Skeletal muscle satellite cell (primary cell): ENCODE data around the gene SMARCA2. TPM values are rescaled to one million over a fixed set of nuclear protein-coding genes. Genes with fewer than 3 reads are reported as not detected.

Experiments
- H3K27me3 ChIP-seq: 2 replicates; pipeline ENCODE4 v1.7.0; 2013; ENCODE audit warnings: low read length; ENCODE audit not compliant: control insufficient read depth, insufficient read depth
- H3K36me3 ChIP-seq: 2 replicates; pipeline ENCODE4 v1.7.0; 2013; ENCODE audit warnings: mild to moderate bottlenecking, control low read depth, low read length; ENCODE audit not compliant: insufficient read depth
- H3K4me1 ChIP-seq: 2 replicates; pipeline ENCODE4 v1.7.0; 2013; ENCODE audit warnings: low read length; ENCODE audit not compliant: control insufficient read depth, insufficient read depth
- H3K4me2 ChIP-seq: 2 replicates; pipeline ENCODE4 v1.7.0; 2013; ENCODE audit warnings: mild to moderate bottlenecking, low read length
- H3K4me3 ChIP-seq: 2 replicates; pipeline ENCODE4 v1.7.0; 2013; ENCODE audit warnings: low read length
- H3K9ac ChIP-seq: 2 replicates; pipeline ENCODE4 v1.7.0; 2013; ENCODE audit warnings: mild to moderate bottlenecking, low read depth, low read length, moderate library complexity
- H3K9me3 ChIP-seq: replicated peaks from 2 replicates; pipeline ENCODE4 v1.7.0; 2013; ENCODE audit warnings: mild to moderate bottlenecking, control low read depth, low read length
- total RNA-seq: library from RNA; depleted of rRNA; stranded (reverse); fragments of >200 nt; gene quantifications from 2 replicates; pipeline ENCODE4 v1.2.3, GENCODE V29; 2012; rRNA removed

The SMARCA2 gene
- total RNA-seq, result 41.3 and 49.1 TPM in 2 replicates

- H3K9me3 ChIP-seq, result no peaks in the 10 kb centered on the region
- H3K4me3 ChIP-seq, result peak within 1 kb of the TSS; percentile 100
- peak within 1 kb of the TSS; percentile 99 for H3K4me2 ChIP-seq
- no peaks in the 10 kb centered on the region for H3K36me3 ChIP-seq
- no peaks in the 10 kb centered on the region for H3K27me3 ChIP-seq
- H3K9ac ChIP-seq, result peak within 1 kb of the TSS; percentile 93
- H3K4me1 ChIP-seq, result peaks cover 28% of the 10 kb centered on the region
Measured at GRCh38 chr9:2014696-2015580, at the start of gene SMARCA2. SMARCA2 (plus strand) TSS chr9:2015347; CDS start chr9:2029023, 13,676 bp downstream.

- Histone ChIP-seq H3K4me3 (no peak overlapping the region), H3K9ac (no peak overlapping the region), H3K9me3 (no peaks in the 10 kb centered on the region), H3K27me3 (peaks cover 4% of the 10 kb centered on the region), H3K4me1 (no peaks in the 10 kb centered on the region), H3K36me3 (no peaks in the 10 kb centered on the region), H3K4me2 (no peak overlapping the region)
Measured at GRCh38 chr9:1966725-1967366, 48.3 kb upstream of the SMARCA2 start.

- Histone ChIP-seq H3K4me2 (no peak overlapping the region), H3K4me3 (no peak overlapping the region), H3K36me3 (no peaks in the 10 kb centered on the region), H3K9me3 (no peaks in the 10 kb centered on the region), H3K27me3 (peaks cover 4% of the 10 kb centered on the region), H3K4me1 (no peaks in the 10 kb centered on the region), H3K9ac (no peak overlapping the region)
Measured at GRCh38 chr9:1969160-1969559, 46.0 kb upstream of the SMARCA2 start.

GRCh38 chr9:1969898-1970297 is 45.2 kb upstream of the SMARCA2 start:
- H3K36me3 ChIP-seq, result no peaks in the 10 kb centered on the region
- no peaks in the 10 kb centered on the region for H3K4me1 ChIP-seq
- H3K4me3 ChIP-seq, result no peak overlapping the region
- peaks cover 4% of the 10 kb centered on the region for H3K27me3 ChIP-seq
- no peaks in the 10 kb centered on the region for H3K9me3 ChIP-seq
- H3K9ac ChIP-seq, result no peak overlapping the region
- H3K4me2 ChIP-seq, result no peak overlapping the region

- H3K4me3 ChIP-seq, result no peak overlapping the region
- H3K4me1 ChIP-seq, result no peaks in the 10 kb centered on the region
- H3K36me3 ChIP-seq, result no peaks in the 10 kb centered on the region
- H3K9me3 ChIP-seq, result no peaks in the 10 kb centered on the region
- H3K4me2 ChIP-seq, result no peak overlapping the region
- H3K27me3 ChIP-seq, result no peaks in the 10 kb centered on the region
- no peak overlapping the region for H3K9ac ChIP-seq
Measured at GRCh38 chr9:1972672-1973071, 42.5 kb upstream of the SMARCA2 start.

GRCh38 chr9:1977026-1977425 is 38.1 kb upstream of the SMARCA2 start:
- no peak overlapping the region for H3K9ac ChIP-seq
- no peak overlapping the region for H3K4me3 ChIP-seq
- H3K27me3 ChIP-seq, result no peaks in the 10 kb centered on the region
- H3K4me2 ChIP-seq, result no peak overlapping the region
- H3K4me1 ChIP-seq, result peaks cover 21% of the 10 kb centered on the region
- H3K9me3 ChIP-seq, result no peaks in the 10 kb centered on the region
- no peaks in the 10 kb centered on the region for H3K36me3 ChIP-seq

GRCh38 chr9:1978941-1979340 is 36.2 kb upstream of the SMARCA2 start:
- Histone ChIP-seq H3K4me1 (peaks cover 21% of the 10 kb centered on the region), H3K9me3 (no peaks in the 10 kb centered on the region), H3K36me3 (no peaks in the 10 kb centered on the region), H3K4me3 (no peak overlapping the region), H3K27me3 (no peaks in the 10 kb centered on the region), H3K4me2 (no peak overlapping the region), H3K9ac (no peak overlapping the region)

- no peaks in the 10 kb centered on the region for H3K27me3 ChIP-seq
- no peaks in the 10 kb centered on the region for H3K36me3 ChIP-seq
- H3K4me2 ChIP-seq, result peak overlapping the region; percentile 30
- peaks cover 21% of the 10 kb centered on the region for H3K4me1 ChIP-seq
- H3K4me3 ChIP-seq, result no peak overlapping the region
- H3K9me3 ChIP-seq, result no peaks in the 10 kb centered on the region
- no peak overlapping the region for H3K9ac ChIP-seq
Measured at GRCh38 chr9:1979741-1980367, 35.3 kb upstream of the SMARCA2 start.

GRCh38 chr9:1980387-1980786 is 34.8 kb upstream of the SMARCA2 start:
- Histone ChIP-seq H3K9me3 (no peaks in the 10 kb centered on the region), H3K4me2 (peak overlapping the region; percentile 30), H3K4me3 (no peak overlapping the region), H3K4me1 (peaks cover 21% of the 10 kb centered on the region), H3K27me3 (no peaks in the 10 kb centered on the region), H3K36me3 (no peaks in the 10 kb centered on the region), H3K9ac (no peak overlapping the region)

- no peak overlapping the region for H3K4me2 ChIP-seq
- H3K27me3 ChIP-seq, result no peaks in the 10 kb centered on the region
- no peak overlapping the region for H3K4me3 ChIP-seq
- no peaks in the 10 kb centered on the region for H3K9me3 ChIP-seq
- H3K4me1 ChIP-seq, result peaks cover 21% of the 10 kb centered on the region
- H3K36me3 ChIP-seq, result no peaks in the 10 kb centered on the region
- H3K9ac ChIP-seq, result no peak overlapping the region
Measured at GRCh38 chr9:1982074-1982473, 33.1 kb upstream of the SMARCA2 start.

GRCh38 chr9:1986341-1986740 is 28.8 kb upstream of the SMARCA2 start:
- Histone ChIP-seq H3K36me3 (no peaks in the 10 kb centered on the region), H3K4me2 (no peak overlapping the region), H3K9me3 (no peaks in the 10 kb centered on the region), H3K4me1 (no peaks in the 10 kb centered on the region), H3K27me3 (peaks cover 5% of the 10 kb centered on the region), H3K9ac (no peak overlapping the region), H3K4me3 (no peak overlapping the region)
